B cell (primary cell): Measurements from ENCODE around the gene LRRC3. TPM values are rescaled to one million over a fixed set of nuclear protein-coding genes. Genes with fewer than 3 reads are reported as not detected.

ENCODE experiments used
- ATAC-seq: fragments of 200-7000 bp; cut with Tn5 transposase; one replicate; pipeline ENCODE4 v1.10.0; 2021; ENCODE audit warnings: low read depth, mild to moderate bottlenecking, moderate number of reproducible peaks, moderate library complexity
- CTCF ChIA-PET: fragments of 350-600 bp; sonication (Branson Sonifier 250); formaldehyde crosslinking; loops from one replicate; lab custom pipeline; 2021; ENCODE audit warnings: antibody characterized with exemption, inconsistent platforms; lab: Charles Lee
- POLR2A ChIA-PET: fragments of 350-600 bp; sonication (Branson Sonifier 250); formaldehyde crosslinking; loops from one replicate; lab custom pipeline; 2021; ENCODE audit warnings: antibody characterized with exemption; lab: Charles Lee
- DNase-seq: peaks from one replicate; pipeline ENCODE4 v3.0.0; 2013
- H2AFZ ChIP-seq: 2 replicates; pipeline ENCODE4 v1.6.1; 2012; ENCODE audit warnings: mild to moderate bottlenecking, low read depth, low read length; ENCODE audit not compliant: insufficient read depth, poor library complexity, severe bottlenecking
- H3K27ac ChIP-seq, 2 donors: 1 replicate in 1 of 2; 2 replicates in 1 of 2; pipeline ENCODE4 v1.5.1; 2012 to 2013; ENCODE audit warnings: low read length in 2 of 2, mild to moderate bottlenecking in 2 of 2, moderate library complexity in 1 of 2
- H3K27me3 ChIP-seq, 4 experiments: fragments of 200-600 bp in 1 of 4; sonication (generic) in 1 of 4; replicated peaks in 1 of 4; 1 replicate in 2 of 4; 2 replicates in 2 of 4; pipeline versions ENCODE4 v1.6.1 to v1.7.0; 2013 to 2016; ENCODE audit warnings: low read length in 3 of 4, mild to moderate bottlenecking in 2 of 4, mixed read lengths in 1 of 4, moderate library complexity in 1 of 4; ENCODE audit not compliant: insufficient read depth in 4 of 4, control insufficient read depth in 3 of 4; ENCODE audit errors: control extremely low read depth in 1 of 4
- H3K36me3 ChIP-seq, 2 experiments: replicated peaks in 1 of 2; 1 replicate in 1 of 2; 2 replicates in 1 of 2; pipeline versions ENCODE4 v1.6.1 to v1.7.1; 2013; ENCODE audit warnings: low read length in 1 of 2; ENCODE audit not compliant: insufficient read depth in 2 of 2, control insufficient read depth in 1 of 2; ENCODE audit errors: control extremely low read depth in 1 of 2, extremely low read depth in 1 of 2
- H3K4me1 ChIP-seq, 2 donors: fragments of 200-600 bp in 1 of 2; sonication (generic) in 1 of 2; 1 replicate in 1 of 2; 2 replicates in 1 of 2; pipeline versions ENCODE4 v1.5.1 to v1.6.1; 2013 to 2017; ENCODE audit warnings: low read length in 2 of 2; ENCODE audit not compliant: control insufficient read depth in 2 of 2, insufficient read depth in 2 of 2
- H3K4me2 ChIP-seq: replicated peaks from 2 replicates; pipeline ENCODE3; 2012; ENCODE audit warnings: mild to moderate bottlenecking, low read depth, low read length; ENCODE audit not compliant: poor library complexity, severe bottlenecking
- H3K4me3 ChIP-seq, 5 experiments: fragments of 200-600 bp in 1 of 5; sonication (generic) in 1 of 5; 1 replicate in 3 of 5; 2 replicates in 2 of 5; pipeline versions ENCODE4 v1.5.1 to v1.7.0; 2011 to 2016; ENCODE audit warnings: low read length in 4 of 5, mild to moderate bottlenecking in 4 of 5, low read depth in 2 of 5, control low read depth in 1 of 5, moderate library complexity in 1 of 5; ENCODE audit not compliant: insufficient read depth in 1 of 5; ENCODE audit errors: control extremely low read depth in 1 of 5, extremely low read depth in 1 of 5
- H3K79me2 ChIP-seq: fragments of 200-600 bp; sonication (generic); one replicate; pipeline ENCODE4 v1.6.0; 2016; ENCODE audit warnings: low read length; ENCODE audit not compliant: control insufficient read depth, insufficient read depth
- H3K9ac ChIP-seq: fragments of 200-600 bp; sonication (generic); 2 replicates; pipeline ENCODE4 v1.6.1; 2017; ENCODE audit warnings: mild to moderate bottlenecking, low read length, moderate library complexity
- H3K9me3 ChIP-seq, 3 donors: one replicate each; pipeline versions ENCODE4 v1.6.1 to v1.7.1; 2013; ENCODE audit warnings: low read length in 2 of 3; ENCODE audit not compliant: control insufficient read depth in 2 of 3, insufficient read depth in 1 of 3; ENCODE audit errors: control extremely low read depth in 1 of 3
- H4K20me1 ChIP-seq: 2 replicates; pipeline ENCODE4 v1.6.0; 2012; ENCODE audit warnings: mild to moderate bottlenecking, low read length; ENCODE audit not compliant: insufficient read depth, control insufficient read depth, poor library complexity, severe bottlenecking
- H3K27ac Mint-ChIP-seq: one replicate; pipeline ENCODE4 v1.8.0; 2021; ENCODE audit warnings: mixed read lengths
- H3K27me3 Mint-ChIP-seq: one replicate; pipeline ENCODE4 v1.8.0; 2021; ENCODE audit warnings: mixed read lengths
- H3K4me1 Mint-ChIP-seq: one replicate; pipeline ENCODE4 v1.8.0; 2021; ENCODE audit warnings: mixed read lengths
- H3K4me3 Mint-ChIP-seq: one replicate; pipeline ENCODE4 v1.8.0; 2021; ENCODE audit warnings: mixed read lengths
- H3K9me3 Mint-ChIP-seq: one replicate; pipeline ENCODE4 v1.8.0; 2022; ENCODE audit warnings: mixed read lengths; ENCODE audit not compliant: insufficient read depth
- CTCF ChIP-seq: fragments of 200-600 bp; IDR thresholded peaks from one replicate; pipeline ENCODE4 v1.8.0; 2022; ENCODE audit warnings: antibody characterized with exemption, mild to moderate bottlenecking
- EZH2 ChIP-seq: IDR thresholded peaks from 2 replicates; pipeline ENCODE4 v1.6.1; 2012; ENCODE audit warnings: borderline replicate concordance, low read depth, mild to moderate bottlenecking, moderate library complexity, low read length; ENCODE audit not compliant: insufficient read depth, poor library complexity, severe bottlenecking
- WGBS: methylation state at CpG from one replicate; pipeline ENCODE4 v1.1.5; 2013; ENCODE audit warnings: missing lambda C conversion rate; ENCODE audit not compliant: insufficient coverage; 5-methylcytosine and 5-hydroxymethylcytosine counted together
- intact Hi-C: fragments of 100-400 bp; cut with micrococcal nuclease; formaldehyde crosslinking; loops from one replicate; pipeline ENCODE4 v1.10.0; 2022
- polyA plus RNA-seq: library from polyadenylated mRNA; depleted of rRNA; stranded (reverse); fragments of >200 nt; gene quantifications from 2 replicates; pipeline ENCODE4 v1.2.3, GENCODE V29; 2012
- total RNA-seq, 2 donors: library from RNA; stranded (reverse); fragments of 120-200 nt in 1 of 2; gene quantifications; 1 replicate in 1 of 2; 2 replicates in 1 of 2; pipeline versions ENCODE4 v1.2.3 to v1.2.4, GENCODE V29; 2013 to 2022

Gene LRRC3
- total and polyA plus RNA-seq, 2 donors (not counting 1 experiment from before 2014, with no cell fraction given), result 0.46 to 3.3 TPM

DNA sequence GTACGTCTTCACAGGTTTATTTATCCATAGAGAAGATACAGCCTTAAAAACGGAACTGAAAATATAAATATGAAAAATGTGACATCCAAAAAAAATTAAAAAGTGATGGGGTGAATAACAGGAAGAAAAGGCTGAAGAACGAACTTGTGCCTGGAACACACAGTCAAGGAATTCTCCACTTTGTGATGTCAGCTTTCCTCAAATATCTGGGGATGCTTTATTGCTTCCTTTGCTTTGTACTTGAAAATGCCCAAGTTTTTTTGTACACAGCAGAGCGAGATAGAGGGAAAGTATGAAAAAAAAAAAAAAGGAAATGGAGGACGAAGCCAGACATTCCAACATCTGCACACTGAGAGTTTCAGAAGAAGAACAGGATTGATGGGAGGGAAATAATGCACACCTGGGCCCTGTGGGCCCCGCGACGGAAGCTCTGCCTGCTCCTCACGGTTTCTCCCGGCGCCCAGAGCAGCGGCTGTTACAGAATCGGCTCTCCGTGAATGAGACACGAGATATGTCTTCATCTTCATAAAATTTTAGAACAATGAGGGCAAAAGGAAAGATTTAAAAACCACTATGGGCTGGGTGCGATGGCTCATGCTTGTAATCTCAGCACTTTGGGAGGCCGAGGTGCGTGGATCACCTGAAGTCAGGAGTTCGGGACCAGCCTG is 10.0 kb upstream of the LRRC3 start:
- H3K4me1 Mint-ChIP-seq, result no peaks in the 10 kb centered on the region
- no peak overlapping the region for H3K27ac Mint-ChIP-seq
- Histone ChIP-seq H4K20me1 (no peaks in the 10 kb centered on the region), H3K27ac (no peak overlapping the region), H3K4me1 (peaks cover 0 to 3% of the 10 kb centered on the region in 2 donors), H3K79me2 (no peaks in the 10 kb centered on the region), H3K36me3 (no peaks in the 10 kb centered on the region), H3K4me3 (no peak overlapping the region), H3K9me3 (peaks cover 0 to 10% (median 0%) of the 10 kb centered on the region in 3 donors), H3K9ac (no peak overlapping the region), H3K27me3 (no peaks in the 10 kb centered on the region), H3K4me2 (no peak overlapping the region), H2AFZ (no peak overlapping the region)
- no peaks in the 10 kb centered on the region for H3K9me3 Mint-ChIP-seq
- CTCF ChIA-PET, result no interaction called here
- ATAC-seq (no peak), DNase-seq (no peak)
- POLR2A ChIA-PET, result no interaction called here
- TF ChIP-seq CTCF, result no peak
- no peak for TF ChIP-seq EZH2
- WGBS, result 98% methylated on average over 8 of the region's 19 CpGs
- H3K27me3 Mint-ChIP-seq, result peaks cover 15% of the 10 kb centered on the region
- no peak overlapping the region for H3K4me3 Mint-ChIP-seq
- intact Hi-C loops, result no loop called here

DNA sequence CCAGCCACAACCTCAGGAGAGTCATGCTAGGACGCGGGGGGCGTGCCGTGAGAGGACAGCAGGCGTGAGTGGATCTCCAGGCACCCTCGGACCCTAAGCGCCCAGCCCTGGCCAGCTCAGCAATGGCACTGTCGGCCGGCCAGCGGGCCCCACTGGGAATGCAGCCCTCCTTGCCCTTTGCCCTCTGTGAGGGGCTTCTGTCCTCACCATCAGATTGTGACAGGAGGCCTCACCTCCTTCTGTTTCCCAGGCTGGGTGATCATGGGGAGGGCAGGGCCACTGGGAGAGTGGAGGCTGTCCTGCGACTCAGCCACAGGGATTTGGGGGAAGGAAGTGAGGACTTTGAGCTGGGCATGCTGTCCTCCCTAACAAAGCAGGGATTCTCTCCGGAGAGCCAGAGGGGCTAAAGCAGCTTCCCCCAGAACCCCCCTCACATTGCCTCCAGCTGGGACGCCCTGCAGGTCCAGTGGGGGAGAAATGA is 6.6 kb upstream of the LRRC3 start:
- peaks cover 22% of the 10 kb centered on the region for H3K27me3 Mint-ChIP-seq
- ChIA-PET CTCF (no interaction called here), POLR2A (no interaction called here)
- no peak overlapping the region for H3K27ac ChIP-seq
- no peaks in the 10 kb centered on the region for H3K36me3 ChIP-seq
- WGBS, result 90% methylated on average over 10 of the region's 13 CpGs
- H3K4me1 Mint-ChIP-seq, result no peaks in the 10 kb centered on the region
- peaks cover 0 to 3% of the 10 kb centered on the region in 2 donors for H3K4me1 ChIP-seq
- no peak overlapping the region for H3K4me3 Mint-ChIP-seq
- no peak overlapping the region for H3K27ac Mint-ChIP-seq
- TF ChIP-seq CTCF (no peak), EZH2 (no peak)
- no peak overlapping the region for H3K9ac ChIP-seq
- no peak overlapping the region for H3K4me2 ChIP-seq
- ATAC-seq (no peak), DNase-seq (no peak)
- H3K9me3 ChIP-seq, result peaks cover 0 to 15% (median 0%) of the 10 kb centered on the region in 3 donors
- H3K27me3 ChIP-seq, result no peaks in the 10 kb centered on the region
- no peak overlapping the region for H2AFZ ChIP-seq
- no peaks in the 10 kb centered on the region for H4K20me1 ChIP-seq
- no peak overlapping the region for H3K4me3 ChIP-seq
- H3K9me3 Mint-ChIP-seq, result peaks cover 3% of the 10 kb centered on the region
- intact Hi-C loops, result no loop called here
- no peaks in the 10 kb centered on the region for H3K79me2 ChIP-seq
